Measurements from ENCODE around the gene CDH15. TPM values are rescaled to one million over a fixed set of nuclear protein-coding genes. Genes with fewer than 3 reads are reported as not detected.
"Not testable (repeated sequence)": the region's sequence is repeated elsewhere in the genome, so short reads cannot be mapped to it uniquely, and the experiment has no call there.

CDH15 gene
- total RNA-seq, 2 experiments from 2014 or later: not detected

DNA sequence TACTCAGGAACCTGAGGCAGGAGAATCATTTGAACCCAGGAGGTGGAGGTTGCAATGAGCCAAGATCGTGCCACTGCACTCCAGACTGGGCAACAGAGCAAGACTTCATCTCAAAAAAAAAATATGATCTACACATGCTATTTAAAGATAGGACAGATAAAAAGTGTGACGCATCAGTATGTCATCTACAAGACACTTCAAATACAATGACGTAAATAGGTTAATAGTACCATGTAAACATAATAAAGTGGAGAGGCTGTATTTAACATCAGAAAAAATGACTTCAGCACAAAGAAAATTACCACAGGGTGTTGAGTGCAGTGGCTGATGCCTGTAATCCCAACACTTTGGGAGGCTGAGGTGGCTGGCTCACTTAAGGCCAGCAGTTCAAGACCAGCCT is 66.2 kb downstream of the CDH15 start:
- no peak for DNase-seq
- no peak overlapping the region for H3K4me3 Mint-ChIP-seq
- no peaks in the 10 kb centered on the region for H3K27me3 Mint-ChIP-seq (ENCODE audit: low read depth)
- peaks cover under 1% of the 10 kb centered on the region for H3K9me3 Mint-ChIP-seq
- CTCF ChIA-PET: no interaction called here
- peaks cover 13% of the 10 kb centered on the region for H3K4me1 Mint-ChIP-seq (ENCODE audit: low read depth)
- H3K36me3 Mint-ChIP-seq (ENCODE audit: low read depth): peaks cover 10% of the 10 kb centered on the region
- intact Hi-C loops (cut with micrococcal nuclease): no loop called here
- no peak overlapping the region for H3K27ac Mint-ChIP-seq

DNA sequence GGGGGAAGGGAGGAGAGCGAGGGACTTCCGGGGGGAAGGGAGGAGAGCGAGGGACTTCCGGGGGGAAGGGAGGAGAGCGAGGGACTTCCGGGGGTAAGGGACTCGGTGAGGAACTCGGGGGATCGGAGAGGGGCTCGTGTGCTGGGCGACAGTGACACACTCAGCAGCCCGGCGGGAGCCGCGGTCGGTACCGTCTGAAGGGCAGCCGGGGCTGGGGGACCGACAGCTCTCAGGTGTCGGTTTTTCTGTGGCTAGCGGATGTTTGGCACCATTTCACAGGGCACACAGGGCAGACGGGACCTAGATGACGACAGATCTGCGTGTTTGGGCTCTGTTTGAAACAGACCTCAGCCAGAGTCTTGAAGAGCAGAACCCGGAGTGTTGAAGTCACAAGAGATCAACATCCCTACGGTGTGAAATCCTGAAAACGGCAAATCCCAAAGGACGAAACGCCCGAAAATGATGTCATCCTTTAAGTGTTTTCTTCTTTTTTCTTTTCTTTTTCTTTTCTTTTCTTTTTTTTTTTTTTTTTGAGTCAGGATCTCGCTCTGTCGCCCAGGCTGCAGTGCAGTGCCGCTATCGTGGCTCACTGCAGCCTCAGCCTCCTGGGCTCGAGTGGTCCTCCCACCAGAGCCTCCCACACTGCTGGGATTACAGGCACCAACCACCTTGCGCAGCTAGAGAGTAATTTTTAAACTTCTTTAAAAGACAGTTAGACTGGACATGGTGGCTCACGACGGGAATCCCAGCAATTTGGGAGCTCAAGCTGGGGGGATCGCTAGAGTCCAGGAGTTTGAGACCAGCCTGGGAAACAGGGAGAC is 69.8 kb downstream of the CDH15 start:
- H3K9me3 Mint-ChIP-seq: no peaks in the 10 kb centered on the region
- peak overlapping the region; percentile 95 for H3K27ac Mint-ChIP-seq

DNA sequence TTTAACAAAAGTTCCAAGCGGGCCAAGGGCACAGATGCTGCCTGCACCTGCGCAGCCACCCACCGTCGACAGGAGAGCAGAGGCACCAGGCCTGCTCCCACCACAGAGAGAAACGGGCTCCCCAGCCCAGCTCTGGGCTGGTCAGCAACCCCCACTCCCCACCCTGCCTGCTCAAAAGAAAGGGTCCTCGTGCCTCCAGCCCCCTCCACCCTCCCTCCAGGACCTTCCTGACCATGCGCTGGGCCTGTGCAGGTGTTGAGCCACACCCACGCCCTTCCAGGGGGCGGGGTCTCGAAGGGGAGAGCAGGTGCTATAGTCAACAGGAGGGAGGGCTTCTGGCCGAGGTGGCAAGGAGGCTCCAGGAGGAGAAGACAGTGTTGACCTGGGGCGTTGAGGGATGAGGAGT is 71.2 kb downstream of the CDH15 start:
- Mint-ChIP-seq H3K36me3 (ENCODE audit: low read depth) (peaks cover 2% of the 10 kb centered on the region), H3K4me1 (ENCODE audit: low read depth) (peaks cover 16% of the 10 kb centered on the region), H3K9me3 (no peaks in the 10 kb centered on the region), H3K27me3 (ENCODE audit: low read depth) (no peaks in the 10 kb centered on the region), H3K27ac (no peak overlapping the region), H3K4me3 (peak overlapping the region; percentile 21)
- DNase-seq: no peak
- intact Hi-C loops (cut with micrococcal nuclease): loop anchor here (5.0 to 10.0 kb wide), 4 partner anchors 45 to 632 kb away; partner anchors contain the start of genes ACSF3, CHMP1A, SPATA33 and TCF25
- CTCF ChIA-PET: interaction anchor here (1.2 kb wide), 1 partner anchor 47 kb away, joined by 5 read pairs; no protein-coding TSS in a partner anchor

More for the DNA sequence above, 69.8 kb downstream of the CDH15 start:
- H3K27me3 Mint-ChIP-seq (ENCODE audit: low read depth): no peaks in the 10 kb centered on the region
- peaks cover 2% of the 10 kb centered on the region for H3K36me3 Mint-ChIP-seq (ENCODE audit: low read depth)
- H3K4me3 Mint-ChIP-seq: peak overlapping the region; percentile 95
- CTCF ChIA-PET: interaction anchor here (1.0 to 1.8 kb wide), 8 partner anchors 9 to 269 kb away, joined by 3 to 5 read pairs (median 4); no protein-coding TSS in a partner anchor
- intact Hi-C loops (cut with micrococcal nuclease): loop anchor here (1.0 to 10.0 kb wide), 8 partner anchors 25 to 633 kb away; partner anchors contain the start of genes ACSF3, ANKRD11, CHMP1A and SPATA33
- peak; percentile 77 for DNase-seq
- peaks cover 16% of the 10 kb centered on the region for H3K4me1 Mint-ChIP-seq (ENCODE audit: low read depth)

DNA sequence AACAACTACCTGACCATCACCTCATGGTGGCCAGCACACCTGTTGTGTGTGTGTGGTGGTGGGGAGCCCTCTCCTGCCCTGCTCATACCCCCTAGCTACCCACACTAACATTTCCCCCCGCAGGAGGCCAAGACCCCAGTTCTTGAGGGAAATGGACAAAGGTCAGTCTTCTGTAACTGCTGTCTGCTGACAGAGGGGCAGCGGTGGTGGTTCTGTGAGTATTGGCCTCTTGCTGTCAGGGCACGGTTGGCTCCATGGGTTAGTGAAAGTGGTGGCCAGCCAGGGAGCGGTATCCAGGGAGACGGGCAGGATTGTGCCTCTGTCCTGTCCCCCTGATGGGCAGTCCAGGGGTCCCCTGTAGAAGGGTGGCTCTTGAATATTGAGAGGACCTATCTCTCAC is 72.1 kb downstream of the CDH15 start:
- intact Hi-C loops (cut with micrococcal nuclease): loop anchor here (5.0 to 10.0 kb wide), 4 partner anchors 44 to 631 kb away; partner anchors contain the start of genes ACSF3, CHMP1A, SPATA33 and TCF25
- CTCF ChIA-PET: no interaction called here
- no peak overlapping the region for H3K4me3 Mint-ChIP-seq
- no peak for DNase-seq
- H3K4me1 Mint-ChIP-seq (ENCODE audit: low read depth): peaks cover 16% of the 10 kb centered on the region
- H3K27me3 Mint-ChIP-seq (ENCODE audit: low read depth): no peaks in the 10 kb centered on the region
- H3K36me3 Mint-ChIP-seq (ENCODE audit: low read depth): peaks cover 2% of the 10 kb centered on the region
- H3K9me3 Mint-ChIP-seq: no peaks in the 10 kb centered on the region
- no peak overlapping the region for H3K27ac Mint-ChIP-seq

DNA sequence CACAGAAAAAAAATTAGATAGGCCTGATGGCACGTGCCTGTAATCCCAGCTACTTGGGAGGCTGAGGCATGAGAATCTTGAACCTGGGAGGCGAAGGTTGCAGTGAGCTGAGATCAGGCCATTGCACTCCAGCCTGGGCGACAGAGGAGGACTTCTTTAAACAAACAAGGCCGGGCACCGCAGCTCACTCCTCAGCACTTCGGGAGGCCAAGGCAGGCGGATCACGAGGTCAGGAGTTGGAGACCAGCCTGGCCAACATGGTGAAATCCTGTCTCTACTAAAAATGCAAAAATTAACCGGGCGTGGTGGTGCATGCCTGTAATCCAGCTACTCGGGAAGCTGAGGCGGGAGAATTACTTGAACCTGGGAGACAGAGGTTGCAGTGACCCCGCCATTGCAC is 72.7 kb downstream of the CDH15 start:
- intact Hi-C loops (cut with micrococcal nuclease): loop anchor here (5.0 to 10.0 kb wide), 4 partner anchors 43 to 631 kb away; partner anchors contain the start of genes ACSF3, CHMP1A, SPATA33 and TCF25
- H3K9me3 Mint-ChIP-seq; CTCF ChIA-PET; H3K27me3 Mint-ChIP-seq (ENCODE audit: low read depth); DNase-seq; H3K27ac Mint-ChIP-seq; H3K36me3 Mint-ChIP-seq (ENCODE audit: low read depth); H3K4me3 Mint-ChIP-seq: not testable (repeated sequence)
- H3K4me1 Mint-ChIP-seq (ENCODE audit: low read depth): peaks cover 16% of the 10 kb centered on the region

DNA sequence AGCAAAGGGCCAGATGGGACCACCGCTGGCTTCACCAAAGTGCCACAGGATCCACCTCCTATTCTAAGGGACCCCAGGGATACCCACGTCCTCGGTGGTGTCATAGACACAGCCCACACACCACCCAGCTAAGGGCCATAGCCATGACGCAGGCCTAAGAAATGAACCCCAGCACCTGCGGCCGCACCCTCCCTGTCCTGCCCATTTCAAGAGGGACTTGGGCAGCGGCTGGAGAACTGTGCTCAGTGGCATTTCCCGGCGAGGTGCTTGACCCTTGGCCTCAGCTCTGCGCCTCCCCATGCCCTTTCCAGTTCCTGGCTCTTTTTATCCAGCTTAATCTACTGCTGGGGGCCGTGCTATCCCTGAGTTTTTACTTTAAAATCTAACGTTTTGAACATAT is 73.2 kb downstream of the CDH15 start:
- Mint-ChIP-seq H3K27ac (no peak overlapping the region), H3K4me3 (no peak overlapping the region), H3K4me1 (ENCODE audit: low read depth) (peaks cover 15% of the 10 kb centered on the region), H3K9me3 (peaks cover 1% of the 10 kb centered on the region), H3K27me3 (ENCODE audit: low read depth) (no peaks in the 10 kb centered on the region), H3K36me3 (ENCODE audit: low read depth) (peaks cover 2% of the 10 kb centered on the region)
- intact Hi-C loops (cut with micrococcal nuclease): loop anchor here (5.0 to 10.0 kb wide), 4 partner anchors 43 to 630 kb away; partner anchors contain the start of genes ACSF3, CHMP1A, SPATA33 and TCF25
- no peak for DNase-seq
- CTCF ChIA-PET: no interaction called here

Other genes starting within 250 kb of the CDH15 start
- not detected for gene CBFA2T3, start 194.5 kb upstream of the CDH15 start, total RNA-seq
- gene ACSF3, start 77.9 kb upstream of the CDH15 start, total RNA-seq: 10 to 100 TPM; 26.1 to 26.7 TPM
- under 1 TPM; 0.31 to 0.64 TPM for gene SLC22A31, start 28.8 kb downstream of the CDH15 start, total RNA-seq
- gene ZNF778, start 46.0 kb downstream of the CDH15 start, total RNA-seq: 1 to 10 TPM; 3.5 to 3.6 TPM